ENCODE results near the gene SORBS1. TPM values are rescaled to one million over a fixed set of nuclear protein-coding genes. Genes with fewer than 3 reads are reported as not detected.
A peak's percentile ranks its signal among the peaks of the same experiment; 100 is the strongest.

SORBS1 gene
- total and polyA plus RNA-seq, 2 of the 13 experiments (the other 11 are each of a cell fraction or from before 2014, with no cell fraction given): 16.8 to 39.8 TPM

DNA sequence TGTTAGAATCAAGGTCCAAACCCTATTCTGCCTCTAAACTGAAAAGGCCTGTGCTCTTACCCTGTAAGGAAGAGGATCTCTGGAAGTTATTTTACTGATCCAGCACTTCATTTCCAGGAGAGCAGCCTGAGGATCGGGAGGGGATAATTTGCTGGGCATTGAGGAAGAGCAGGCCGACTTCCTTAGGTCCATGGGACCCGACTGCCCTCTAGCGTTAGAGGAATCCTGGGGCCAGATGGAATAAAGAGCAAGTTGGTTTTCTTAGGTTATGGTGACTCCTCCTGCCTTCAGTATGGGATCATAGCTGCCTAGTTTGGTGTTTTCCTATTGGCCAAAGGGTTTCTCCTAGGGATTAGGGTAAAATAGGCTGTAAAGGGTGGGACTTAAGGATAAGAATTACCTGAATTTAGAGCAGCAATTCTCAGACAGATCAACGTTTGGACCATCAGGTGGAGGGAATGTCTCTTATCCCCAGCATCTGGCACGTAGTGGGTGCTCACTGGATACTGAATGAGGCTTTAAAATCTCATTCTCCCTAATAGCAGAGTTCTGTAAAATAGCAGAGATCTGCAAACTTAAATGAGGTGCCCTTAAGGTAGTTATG lies 40.0 kb upstream of the SORBS1 start (continued):
- TF ChIP-seq, protein P1, sequence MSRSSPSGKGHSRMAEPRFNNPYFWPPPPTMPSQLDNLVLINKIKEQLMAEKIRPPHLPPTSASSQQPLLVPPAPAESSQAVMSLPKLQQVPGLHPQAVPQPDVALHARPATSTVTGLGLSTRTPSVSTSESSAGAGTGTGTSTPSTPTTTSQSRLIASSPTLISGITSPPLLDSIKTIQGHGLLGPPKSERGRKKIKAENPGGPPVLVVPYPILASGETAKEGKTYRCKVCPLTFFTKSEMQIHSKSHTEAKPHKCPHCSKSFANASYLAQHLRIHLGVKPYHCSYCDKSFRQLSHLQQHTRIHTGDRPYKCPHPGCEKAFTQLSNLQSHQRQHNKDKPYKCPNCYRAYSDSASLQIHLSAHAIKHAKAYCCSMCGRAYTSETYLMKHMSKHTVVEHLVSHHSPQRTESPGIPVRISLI (CRISPR knock-in tag; IDR thresholded peaks at IDR 0.05; ENCODE audit: borderline replicate concordance): peak; percentile 38; the same call in 1 of the 2 replicates
- TF ChIP-seq, protein P2, sequence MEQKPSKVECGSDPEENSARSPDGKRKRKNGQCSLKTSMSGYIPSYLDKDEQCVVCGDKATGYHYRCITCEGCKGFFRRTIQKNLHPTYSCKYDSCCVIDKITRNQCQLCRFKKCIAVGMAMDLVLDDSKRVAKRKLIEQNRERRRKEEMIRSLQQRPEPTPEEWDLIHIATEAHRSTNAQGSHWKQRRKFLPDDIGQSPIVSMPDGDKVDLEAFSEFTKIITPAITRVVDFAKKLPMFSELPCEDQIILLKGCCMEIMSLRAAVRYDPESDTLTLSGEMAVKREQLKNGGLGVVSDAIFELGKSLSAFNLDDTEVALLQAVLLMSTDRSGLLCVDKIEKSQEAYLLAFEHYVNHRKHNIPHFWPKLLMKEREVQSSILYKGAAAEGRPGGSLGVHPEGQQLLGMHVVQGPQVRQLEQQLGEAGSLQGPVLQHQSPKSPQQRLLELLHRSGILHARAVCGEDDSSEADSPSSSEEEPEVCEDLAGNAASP (CRISPR knock-in tag; IDR thresholded peaks at IDR 0.05; ENCODE audit: borderline replicate concordance): peak; percentile 63; the same call in 1 of the 2 replicates
- 0 out of 2 replicates have a peak, but pooled peaks have one; percentile 82 for TF ChIP-seq KLF11 (CRISPR knock-in tag; IDR thresholded peaks at IDR 0.05)
- TF ChIP-seq, protein P3, sequence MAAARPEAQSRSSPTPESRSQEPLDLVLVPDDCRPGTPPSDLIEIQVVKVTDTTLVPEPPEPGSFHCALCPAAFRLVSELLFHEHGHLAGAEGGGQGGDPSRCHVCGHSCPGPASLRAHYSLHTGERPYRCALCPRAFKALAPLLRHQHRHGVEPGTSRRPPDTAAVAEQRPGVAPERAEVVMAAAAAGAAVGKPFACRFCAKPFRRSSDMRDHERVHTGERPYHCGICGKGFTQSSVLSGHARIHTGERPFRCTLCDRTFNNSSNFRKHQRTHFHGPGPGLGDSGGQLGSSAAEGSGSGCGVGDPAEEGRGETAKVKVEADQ (CRISPR knock-in tag; IDR thresholded peaks at IDR 0.05; ENCODE audit: borderline replicate concordance): no peak
- TF ChIP-seq NR3C1 (CRISPR knock-in tag; IDR thresholded peaks at IDR 0.05): no peak
- TF ChIP-seq SOX5 (CRISPR knock-in tag; IDR thresholded peaks at IDR 0.05; ENCODE audit: borderline replicate concordance): peak; percentile 42; the same call in 1 of the 2 replicates
- TF ChIP-seq, protein P4, sequence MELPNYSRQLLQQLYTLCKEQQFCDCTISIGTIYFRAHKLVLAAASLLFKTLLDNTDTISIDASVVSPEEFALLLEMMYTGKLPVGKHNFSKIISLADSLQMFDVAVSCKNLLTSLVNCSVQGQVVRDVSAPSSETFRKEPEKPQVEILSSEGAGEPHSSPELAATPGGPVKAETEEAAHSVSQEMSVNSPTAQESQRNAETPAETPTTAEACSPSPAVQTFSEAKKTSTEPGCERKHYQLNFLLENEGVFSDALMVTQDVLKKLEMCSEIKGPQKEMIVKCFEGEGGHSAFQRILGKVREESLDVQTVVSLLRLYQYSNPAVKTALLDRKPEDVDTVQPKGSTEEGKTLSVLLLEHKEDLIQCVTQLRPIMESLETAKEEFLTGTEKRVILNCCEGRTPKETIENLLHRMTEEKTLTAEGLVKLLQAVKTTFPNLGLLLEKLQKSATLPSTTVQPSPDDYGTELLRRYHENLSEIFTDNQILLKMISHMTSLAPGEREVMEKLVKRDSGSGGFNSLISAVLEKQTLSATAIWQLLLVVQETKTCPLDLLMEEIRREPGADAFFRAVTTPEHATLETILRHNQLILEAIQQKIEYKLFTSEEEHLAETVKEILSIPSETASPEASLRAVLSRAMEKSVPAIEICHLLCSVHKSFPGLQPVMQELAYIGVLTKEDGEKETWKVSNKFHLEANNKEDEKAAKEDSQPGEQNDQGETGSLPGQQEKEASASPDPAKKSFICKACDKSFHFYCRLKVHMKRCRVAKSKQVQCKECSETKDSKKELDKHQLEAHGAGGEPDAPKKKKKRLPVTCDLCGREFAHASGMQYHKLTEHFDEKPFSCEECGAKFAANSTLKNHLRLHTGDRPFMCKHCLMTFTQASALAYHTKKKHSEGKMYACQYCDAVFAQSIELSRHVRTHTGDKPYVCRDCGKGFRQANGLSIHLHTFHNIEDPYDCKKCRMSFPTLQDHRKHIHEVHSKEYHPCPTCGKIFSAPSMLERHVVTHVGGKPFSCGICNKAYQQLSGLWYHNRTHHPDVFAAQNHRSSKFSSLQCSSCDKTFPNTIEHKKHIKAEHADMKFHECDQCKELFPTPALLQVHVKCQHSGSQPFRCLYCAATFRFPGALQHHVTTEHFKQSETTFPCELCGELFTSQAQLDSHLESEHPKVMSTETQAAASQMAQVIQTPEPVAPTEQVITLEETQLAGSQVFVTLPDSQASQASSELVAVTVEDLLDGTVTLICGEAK (IDR thresholded peaks at IDR 0.05): no peak
- TF ChIP-seq, protein P4 (CRISPR knock-in tag; IDR thresholded peaks at IDR 0.05): no peak
- no peak for TF ChIP-seq SRF (IDR thresholded peaks at IDR 0.05; ENCODE audit: low read depth, low read length)
- TF ChIP-seq, protein P5, sequence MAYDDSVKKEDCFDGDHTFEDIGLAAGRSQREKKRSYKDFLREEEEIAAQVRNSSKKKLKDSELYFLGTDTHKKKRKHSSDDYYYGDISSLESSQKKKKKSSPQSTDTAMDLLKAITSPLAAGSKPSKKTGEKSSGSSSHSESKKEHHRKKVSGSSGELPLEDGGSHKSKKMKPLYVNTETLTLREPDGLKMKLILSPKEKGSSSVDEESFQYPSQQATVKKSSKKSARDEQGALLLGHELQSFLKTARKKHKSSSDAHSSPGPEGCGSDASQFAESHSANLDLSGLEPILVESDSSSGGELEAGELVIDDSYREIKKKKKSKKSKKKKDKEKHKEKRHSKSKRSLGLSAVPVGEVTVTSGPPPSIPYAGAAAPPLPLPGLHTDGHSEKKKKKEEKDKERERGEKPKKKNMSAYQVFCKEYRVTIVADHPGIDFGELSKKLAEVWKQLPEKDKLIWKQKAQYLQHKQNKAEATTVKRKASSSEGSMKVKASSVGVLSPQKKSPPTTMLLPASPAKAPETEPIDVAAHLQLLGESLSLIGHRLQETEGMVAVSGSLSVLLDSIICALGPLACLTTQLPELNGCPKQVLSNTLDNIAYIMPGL (CRISPR knock-in tag; IDR thresholded peaks at IDR 0.05; ENCODE audit: borderline replicate concordance in 1 of 2, low read depth in 1 of 2): peak in 1 of 2 experiments; percentile 68; a peak in 2 of 4 replicates
- no peak for TF ChIP-seq ZNF816 (CRISPR knock-in tag; IDR thresholded peaks at IDR 0.05; ENCODE audit: borderline replicate concordance)
- TF ChIP-seq KLF16 (CRISPR knock-in tag; IDR thresholded peaks at IDR 0.05): 0 out of 4 replicates have a peak, but pooled peaks of 1 of the 2 experiments have one; percentile 58
